ENCODE data around the gene JAGN1.
A peak's percentile ranks its signal among the peaks of the same experiment; 100 is the strongest.
"Not testable (repeated sequence)": the region's sequence is repeated elsewhere in the genome, so short reads cannot be mapped to it uniquely, and the experiment has no call there.

JAGN1 gene

DNA sequence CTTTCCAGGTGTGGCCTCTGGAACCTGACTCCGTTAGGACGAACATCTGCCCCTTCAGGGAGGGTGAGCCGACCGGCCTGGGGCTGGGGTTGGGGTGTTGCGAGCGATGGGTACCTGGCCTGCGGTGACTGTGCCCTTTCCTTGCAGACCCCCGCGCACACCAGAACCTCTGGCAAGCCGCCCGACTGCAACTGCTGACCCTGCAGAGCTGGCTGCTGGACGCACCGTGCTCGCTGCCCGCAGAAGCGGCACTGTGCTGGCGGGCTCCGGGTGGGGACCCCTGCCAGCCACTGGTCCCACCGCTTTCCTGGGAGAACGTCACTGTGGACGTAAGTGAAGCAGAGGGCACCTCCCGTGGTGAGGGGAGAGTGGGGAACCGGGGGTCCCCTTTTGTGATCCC lies 37.7 kb downstream of the JAGN1 start:
- DNase-seq, result no peak

DNA sequence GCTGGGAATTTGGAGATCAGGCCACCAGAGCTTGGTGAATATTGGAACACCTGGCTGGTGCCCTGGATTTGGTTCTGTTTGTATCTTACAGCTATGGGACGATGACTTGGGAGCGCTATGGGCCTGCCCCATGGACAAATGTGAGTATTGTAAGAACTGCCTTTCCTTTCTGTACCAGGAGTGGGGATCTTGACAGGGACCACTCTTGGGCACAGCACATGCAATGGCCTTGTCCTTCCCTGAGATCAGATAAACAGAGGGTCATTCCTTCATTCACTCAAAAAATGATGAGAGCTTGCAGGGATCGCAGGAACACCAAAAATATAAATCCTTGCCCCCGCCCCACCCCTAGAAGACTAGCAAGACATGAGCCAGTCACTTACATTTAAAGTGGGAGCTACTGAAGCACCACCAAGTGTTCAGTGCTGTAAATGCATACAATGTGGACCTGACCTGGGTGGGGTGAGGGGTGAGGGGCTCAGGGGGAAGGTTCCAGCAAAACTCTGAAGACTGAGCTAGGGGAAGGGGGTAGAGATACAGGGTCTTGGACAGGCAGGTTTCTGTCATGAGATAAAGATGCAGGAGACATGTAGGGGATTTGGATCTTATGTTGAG lies 40.5 kb downstream of the JAGN1 start:
- no peak for DNase-seq

DNA sequence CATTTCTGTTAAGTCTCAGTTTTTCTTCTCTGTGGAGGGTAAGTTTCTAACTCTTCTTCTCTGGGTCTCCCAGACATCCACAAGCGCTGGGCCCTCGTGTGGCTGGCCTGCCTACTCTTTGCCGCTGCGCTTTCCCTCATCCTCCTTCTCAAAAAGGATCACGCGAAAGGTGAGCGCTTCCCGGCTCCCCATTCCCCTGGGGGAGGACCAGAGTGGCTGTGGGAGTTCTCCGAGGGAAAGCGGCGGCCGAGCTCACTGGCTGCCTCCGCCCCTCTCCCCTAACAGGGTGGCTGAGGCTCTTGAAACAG lies 42.1 kb downstream of the JAGN1 start:
- DNase-seq, result no peak

DNA sequence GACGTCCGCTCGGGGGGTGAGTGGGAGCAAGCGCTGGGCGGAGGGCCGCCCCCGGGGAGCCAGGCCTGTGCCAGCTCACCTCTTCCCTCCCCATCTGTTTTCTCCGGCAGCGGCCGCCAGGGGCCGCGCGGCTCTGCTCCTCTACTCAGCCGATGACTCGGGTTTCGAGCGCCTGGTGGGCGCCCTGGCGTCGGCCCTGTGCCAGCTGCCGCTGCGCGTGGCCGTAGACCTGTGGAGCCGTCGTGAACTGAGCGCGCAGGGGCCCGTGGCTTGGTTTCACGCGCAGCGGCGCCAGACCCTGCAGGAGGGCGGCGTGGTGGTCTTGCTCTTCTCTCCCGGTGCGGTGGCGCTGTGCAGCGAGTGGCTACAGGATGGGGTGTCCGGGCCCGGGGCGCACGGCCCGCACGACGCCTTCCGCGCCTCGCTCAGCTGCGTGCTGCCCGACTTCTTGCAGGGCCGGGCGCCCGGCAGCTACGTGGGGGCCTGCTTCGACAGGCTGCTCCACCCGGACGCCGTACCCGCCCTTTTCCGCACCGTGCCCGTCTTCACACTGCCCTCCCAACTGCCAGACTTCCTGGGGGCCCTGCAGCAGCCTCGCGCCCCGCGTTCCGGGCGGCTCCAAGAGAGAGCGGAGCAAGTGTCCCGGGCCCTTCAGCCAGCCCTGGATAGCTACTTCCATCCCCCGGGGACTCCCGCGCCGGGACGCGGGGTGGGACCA lies 42.6 kb downstream of the JAGN1 start:
- DNase-seq, result peak; percentile 90

DNA sequence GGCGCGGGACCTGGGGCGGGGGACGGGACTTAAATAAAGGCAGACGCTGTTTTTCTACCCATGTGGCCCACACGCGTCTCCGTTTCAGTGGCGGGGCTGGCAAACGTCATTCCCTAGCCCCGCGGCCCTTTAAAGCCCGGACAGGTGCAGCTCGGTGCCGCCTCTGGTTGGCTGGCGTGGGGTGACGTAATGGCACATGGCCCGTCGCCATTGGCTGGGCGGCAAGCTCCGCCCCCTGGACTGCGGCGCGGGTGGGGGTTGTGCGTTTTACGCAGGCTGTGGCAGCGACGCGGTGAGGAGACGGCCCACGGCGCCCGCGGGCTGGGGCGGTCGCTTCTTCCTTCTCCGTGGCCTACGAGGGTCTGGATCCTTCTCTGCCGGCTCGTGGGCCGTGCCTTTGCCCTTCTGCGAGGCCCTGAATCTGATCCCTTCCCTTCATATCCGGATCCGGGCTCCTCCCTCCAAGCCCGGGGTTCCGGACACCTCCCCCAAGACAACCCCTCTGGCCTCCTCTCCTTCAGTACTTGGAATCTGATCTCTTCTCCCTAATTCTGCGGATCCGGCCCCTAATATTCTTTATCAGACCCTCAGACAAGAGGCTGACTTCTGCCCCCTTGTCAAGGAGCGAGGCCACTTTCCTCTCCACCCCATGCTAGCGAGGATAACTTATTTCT lies 43.3 kb downstream of the JAGN1 start, which contains the start of gene CRELD1:
Gene CRELD1, plus strand, starts transcription at position 274 of the 674 bp plus-strand sequence. CDS start 605 bp downstream, outside the sequence.
- DNase-seq, result peak; percentile 98

DNA sequence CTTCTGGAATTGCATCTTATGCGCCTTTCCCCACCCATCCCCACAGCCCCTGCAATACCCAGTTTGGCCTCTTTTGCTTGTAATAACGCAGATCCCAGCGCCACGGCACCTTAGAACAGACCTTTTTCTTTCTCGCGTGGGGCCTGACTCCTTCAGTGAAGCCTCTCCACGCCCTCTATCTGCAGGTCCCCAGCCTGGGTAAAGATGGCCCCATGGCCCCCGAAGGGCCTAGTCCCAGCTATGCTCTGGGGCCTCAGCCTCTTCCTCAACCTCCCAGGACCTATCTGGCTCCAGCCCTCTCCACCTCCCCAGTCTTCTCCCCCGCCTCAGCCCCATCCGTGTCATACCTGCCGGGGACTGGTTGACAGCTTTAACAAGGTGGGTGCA lies 43.8 kb downstream of the JAGN1 start:
- no peak for DNase-seq

DNA sequence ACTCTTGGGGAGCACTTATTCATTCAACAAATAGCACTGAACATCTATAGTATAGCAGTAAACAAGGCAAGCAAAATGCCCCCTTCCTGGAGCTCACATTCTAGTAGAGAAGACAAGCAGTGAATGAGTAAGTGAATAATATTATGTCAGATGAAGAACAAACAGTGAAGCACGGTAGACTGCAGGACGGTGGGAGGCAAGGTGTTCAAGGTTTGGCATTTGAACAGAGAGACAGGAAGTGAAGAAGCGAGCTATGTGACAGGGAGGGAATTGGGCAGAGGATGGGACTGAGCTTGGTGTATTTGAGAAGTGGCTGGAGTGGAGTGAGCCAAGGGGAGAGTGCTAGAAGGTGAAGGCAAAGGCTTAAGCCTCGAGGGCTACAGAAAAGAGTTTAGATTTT lies 44.6 kb downstream of the JAGN1 start:
- DNase-seq, result no peak

DNA sequence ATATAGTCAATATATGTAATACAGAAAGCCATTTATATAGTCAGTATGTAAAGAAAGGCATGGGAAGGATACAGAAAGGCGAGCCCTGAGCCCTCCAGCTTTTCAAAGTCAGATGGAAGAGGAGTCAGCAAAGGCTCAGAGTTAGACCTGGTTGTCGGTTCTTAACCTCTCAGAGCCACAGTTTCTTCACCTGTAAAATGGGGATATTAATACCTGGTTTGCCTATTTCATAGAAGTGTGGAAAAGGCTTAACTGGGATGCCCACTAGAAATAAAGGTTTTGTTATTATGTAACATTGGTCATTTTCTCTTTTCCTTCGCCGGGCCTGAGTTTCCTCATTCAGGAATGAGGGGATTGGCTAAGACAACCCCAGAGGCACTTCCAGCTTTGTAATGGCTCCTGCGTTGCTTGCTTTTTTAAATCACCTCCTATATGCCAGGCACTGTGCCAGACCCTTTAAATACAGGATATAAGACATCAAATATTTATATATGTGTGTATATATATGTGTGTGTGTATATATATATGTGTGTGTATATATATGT lies 45.6 kb downstream of the JAGN1 start:
- no peak for DNase-seq

DNA sequence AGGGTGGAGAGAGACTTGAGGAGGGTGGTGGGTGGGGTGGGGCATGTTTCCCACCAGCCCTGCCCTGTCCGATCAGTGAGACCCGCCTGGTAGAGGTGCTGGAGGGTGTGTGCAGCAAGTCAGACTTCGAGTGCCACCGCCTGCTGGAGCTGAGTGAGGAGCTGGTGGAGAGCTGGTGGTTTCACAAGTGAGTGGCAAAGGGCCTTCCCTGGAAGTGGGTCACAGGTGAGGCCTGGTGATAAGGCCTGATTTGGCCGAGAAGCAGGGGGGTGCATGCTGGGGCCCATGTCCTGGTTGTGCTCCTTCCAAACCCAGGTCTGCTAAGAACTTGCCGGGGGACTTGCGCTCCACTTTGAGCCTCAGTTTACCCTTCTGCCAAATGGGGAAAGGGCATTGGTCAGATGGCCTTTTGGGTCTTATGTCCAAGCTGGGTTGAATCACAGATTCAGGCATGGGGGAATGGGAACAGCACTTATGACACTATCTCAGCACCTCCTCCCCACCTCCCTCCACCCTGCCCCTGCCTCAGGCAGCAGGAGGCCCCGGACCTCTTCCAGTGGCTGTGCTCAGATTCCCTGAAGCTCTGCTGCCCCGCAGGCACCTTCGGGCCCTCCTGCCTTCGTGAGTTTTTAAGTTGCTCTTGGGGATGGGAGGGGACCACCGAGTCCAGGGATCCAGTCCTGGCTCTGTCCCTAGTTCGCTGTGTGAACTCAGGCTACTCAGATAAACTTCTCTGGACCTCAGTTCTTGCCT lies 47.3 kb downstream of the JAGN1 start:
- no peak for DNase-seq

DNA sequence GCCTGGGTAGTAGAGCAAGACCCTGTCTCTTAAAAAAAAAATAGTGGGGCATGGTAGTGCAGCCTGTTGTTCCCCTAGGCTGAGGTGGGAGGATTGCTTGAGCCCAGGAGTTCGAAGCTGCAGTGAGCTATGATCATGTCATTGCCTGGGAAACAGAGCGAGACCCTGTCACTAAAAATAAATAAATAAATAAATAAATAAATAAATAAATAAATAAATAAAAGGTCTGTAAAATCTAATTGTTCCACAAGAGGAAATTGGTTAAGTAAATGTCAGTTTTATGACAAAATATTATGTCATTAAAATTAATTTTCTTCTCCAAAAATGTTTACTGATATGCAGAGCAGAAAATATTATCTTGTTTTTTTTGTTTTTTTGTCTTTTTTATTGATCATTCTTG lies 48.6 kb downstream of the JAGN1 start:
- no peak for DNase-seq

DNA sequence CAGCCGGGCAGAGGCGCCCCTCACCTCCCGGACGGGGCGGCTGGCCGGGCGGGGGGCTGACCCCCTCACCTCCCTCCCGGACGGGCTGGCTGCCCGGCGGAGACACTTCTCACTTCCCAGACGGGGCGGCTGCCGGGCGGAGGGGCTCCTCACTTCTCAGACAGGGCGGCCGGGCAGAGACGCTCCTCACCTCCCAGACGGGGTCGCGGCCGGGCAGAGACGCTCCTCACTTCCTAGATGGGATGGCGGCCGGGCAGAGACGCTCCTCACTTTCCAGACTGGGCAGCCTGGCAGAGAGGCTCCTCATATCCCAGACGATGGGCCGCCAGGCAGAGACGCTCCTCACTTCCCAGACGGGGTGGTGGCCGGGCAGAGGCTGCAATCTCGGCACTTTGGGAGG lies 49.5 kb downstream of the JAGN1 start:
- DNase-seq, result not testable (repeated sequence)

DNA sequence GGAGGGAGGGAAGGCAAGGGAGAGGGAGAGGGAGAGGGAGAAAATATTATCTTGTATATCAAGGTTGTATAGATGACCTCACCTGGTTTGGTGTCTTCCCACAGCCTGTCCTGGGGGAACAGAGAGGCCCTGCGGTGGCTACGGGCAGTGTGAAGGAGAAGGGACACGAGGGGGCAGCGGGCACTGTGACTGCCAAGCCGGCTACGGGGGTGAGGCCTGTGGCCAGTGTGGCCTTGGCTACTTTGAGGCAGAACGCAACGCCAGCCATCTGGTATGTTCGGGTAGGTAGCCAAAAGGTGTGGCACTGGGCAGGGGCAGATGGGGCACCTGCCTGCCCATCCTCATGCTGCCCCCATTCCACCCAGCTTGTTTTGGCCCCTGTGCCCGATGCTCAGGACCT lies 50.3 kb downstream of the JAGN1 start:
- no peak for DNase-seq

DNA sequence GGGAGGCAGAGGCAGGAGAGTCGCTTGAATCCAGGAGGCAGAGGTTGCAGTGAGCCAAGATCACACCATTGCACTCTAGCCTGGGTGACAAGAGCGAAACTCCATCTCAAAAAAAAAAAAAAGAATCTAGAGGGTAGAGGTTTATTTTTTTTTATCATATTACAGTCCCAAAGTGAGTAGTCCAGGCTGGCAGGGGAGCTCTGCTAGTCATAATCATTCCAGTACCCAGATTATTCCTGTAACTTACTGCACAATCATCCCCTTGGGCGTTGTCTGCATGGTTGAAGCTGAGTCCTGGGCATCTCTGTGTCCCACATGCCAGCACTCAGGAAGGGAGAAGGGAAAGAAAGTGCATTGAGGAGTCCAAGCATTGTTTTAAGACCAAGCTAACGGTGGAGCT lies 51.8 kb downstream of the JAGN1 start:
- no peak for DNase-seq

DNA sequence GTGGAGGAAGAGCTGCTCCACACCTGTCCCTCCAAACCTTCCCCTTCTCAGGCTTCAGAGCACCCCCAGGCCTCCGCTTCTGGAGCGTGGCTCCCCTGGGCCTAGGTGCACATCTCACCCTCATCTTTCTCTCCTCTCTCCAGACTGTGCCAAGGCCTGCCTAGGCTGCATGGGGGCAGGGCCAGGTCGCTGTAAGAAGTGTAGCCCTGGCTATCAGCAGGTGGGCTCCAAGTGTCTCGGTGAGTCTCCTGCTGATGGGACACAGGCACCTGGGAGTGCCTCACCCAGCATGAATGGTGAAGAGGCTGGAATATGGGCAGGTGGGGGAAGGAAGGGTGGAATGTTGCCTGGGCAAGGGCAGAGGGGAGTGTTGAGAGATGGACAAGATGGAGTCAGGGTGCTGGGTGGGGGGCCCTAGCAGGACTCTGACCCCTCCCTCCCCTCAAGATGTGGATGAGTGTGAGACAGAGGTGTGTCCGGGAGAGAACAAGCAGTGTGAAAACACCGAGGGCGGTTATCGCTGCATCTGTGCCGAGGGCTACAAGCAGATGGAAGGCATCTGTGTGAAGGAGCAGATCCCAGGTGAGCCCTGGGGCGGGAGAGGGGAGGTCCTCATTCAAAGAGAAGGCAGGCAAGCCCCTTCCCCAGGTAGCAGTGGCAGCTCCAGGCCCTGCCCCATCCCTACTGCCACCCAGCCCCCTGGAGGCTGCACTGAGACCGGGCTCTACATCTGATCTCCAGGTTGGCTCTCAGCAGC lies 52.7 kb downstream of the JAGN1 start:
- no peak for DNase-seq
